ENCODE data around the gene HIC1. TPM values are rescaled to one million over a fixed set of nuclear protein-coding genes. Genes with fewer than 3 reads are reported as not detected.

Gene HIC1
- total RNA-seq, 4 donors from 2014 or later, result 9.1 to 32.5 (median 14.7) TPM

- Histone ChIP-seq H3K4me1 (peaks cover 16 to 44% (median 35%) of the 10 kb centered on the region in 4 donors), H3K27ac (peak overlapping the region; percentile 7 to 74 (median 54)), H3K27me3 (peaks cover 50% of the 10 kb centered on the region), H3K4me3 (peak overlapping the region; percentile 30 to 83 (median 78)), H3K36me3 (no peaks in the 10 kb centered on the region), H3K9me3 (no peaks in the 10 kb centered on the region)
- 4% methylated on average over 38 of the region's 104 CpGs; no CpG with 5 or more reads in 1 of the 2 donors for WGBS, 2 donors (ENCODE audit: low coverage in 1 of 2)
- in situ Hi-C loops (cut with MboI; ENCODE audit: low pct_ligation_motif_present in 1 of 4, low pct_unique_long_range_greater_than_20kb in 1 of 4, low sequenced_read_pairs in 3 of 4), result loop anchor here in 3 of 4 donors (25.0 kb wide), 4 partner anchors 113 to 387 kb away; partner anchors contain the start of genes PRPF8 (in 1 of the 3), TLCD2 (in 1 of the 3) and WDR81 (in 1 of the 3)
- peak; percentile 90 for DNase-seq
- TF ChIP-seq EP300 (IDR thresholded peaks at IDR 0.05; ENCODE audit: low read depth) (no peak), POLR2AphosphoS5 (IDR thresholded peaks at IDR 0.05) (no peak), POLR2A (IDR thresholded peaks at IDR 0.05) (no peak), CTCF (IDR thresholded peaks at IDR 0.05) (no peak)
- intact Hi-C loops (cut with DNase I; ENCODE audit: low total_unique reads), result loop anchor here (5.0 to 10.0 kb wide), 2 partner anchors 125 to 233 kb away; no protein-coding TSS in a partner anchor
Measured at GRCh38 chr17:2049333-2050299, 5.3 kb upstream of the HIC1 start.

GRCh38 chr17:2050300-2051060 lies 4.4 kb upstream of the HIC1 start:
- peak overlapping the region; percentile 24 to 64 (median 52) for H3K27ac ChIP-seq
- TF ChIP-seq EP300 (IDR thresholded peaks at IDR 0.05; ENCODE audit: low read depth) (no peak), POLR2AphosphoS5 (IDR thresholded peaks at IDR 0.05) (no peak), CTCF (IDR thresholded peaks at IDR 0.05) (no peak), POLR2A (IDR thresholded peaks at IDR 0.05) (no peak)
- no peaks in the 10 kb centered on the region for H3K9me3 ChIP-seq
- in situ Hi-C loops (cut with MboI; ENCODE audit: low pct_ligation_motif_present in 1 of 4, low pct_unique_long_range_greater_than_20kb in 1 of 4, low sequenced_read_pairs in 3 of 4), result loop anchor here in 1 of 4 donors (25.0 kb wide), 1 partner anchor 112 kb away; no protein-coding TSS in a partner anchor
- no peaks in the 10 kb centered on the region for H3K36me3 ChIP-seq
- DNase-seq, result peak; percentile 68
- intact Hi-C loops (cut with DNase I; ENCODE audit: low total_unique reads), result loop anchor here (5.0 to 10.0 kb wide), 2 partner anchors 124 to 232 kb away; no protein-coding TSS in a partner anchor
- H3K4me3 ChIP-seq, result peak overlapping the region in 3 of 4 donors; percentile 75 to 83 (median 81)
- peaks cover 57% of the 10 kb centered on the region for H3K27me3 ChIP-seq
- WGBS, 2 donors (ENCODE audit: low coverage in 1 of 2), result 1% methylated on average over 42 of the region's 88 CpGs; no CpG with 5 or more reads in 1 of the 2 donors
- peaks cover 16 to 53% (median 42%) of the 10 kb centered on the region in 4 donors for H3K4me1 ChIP-seq

DNA sequence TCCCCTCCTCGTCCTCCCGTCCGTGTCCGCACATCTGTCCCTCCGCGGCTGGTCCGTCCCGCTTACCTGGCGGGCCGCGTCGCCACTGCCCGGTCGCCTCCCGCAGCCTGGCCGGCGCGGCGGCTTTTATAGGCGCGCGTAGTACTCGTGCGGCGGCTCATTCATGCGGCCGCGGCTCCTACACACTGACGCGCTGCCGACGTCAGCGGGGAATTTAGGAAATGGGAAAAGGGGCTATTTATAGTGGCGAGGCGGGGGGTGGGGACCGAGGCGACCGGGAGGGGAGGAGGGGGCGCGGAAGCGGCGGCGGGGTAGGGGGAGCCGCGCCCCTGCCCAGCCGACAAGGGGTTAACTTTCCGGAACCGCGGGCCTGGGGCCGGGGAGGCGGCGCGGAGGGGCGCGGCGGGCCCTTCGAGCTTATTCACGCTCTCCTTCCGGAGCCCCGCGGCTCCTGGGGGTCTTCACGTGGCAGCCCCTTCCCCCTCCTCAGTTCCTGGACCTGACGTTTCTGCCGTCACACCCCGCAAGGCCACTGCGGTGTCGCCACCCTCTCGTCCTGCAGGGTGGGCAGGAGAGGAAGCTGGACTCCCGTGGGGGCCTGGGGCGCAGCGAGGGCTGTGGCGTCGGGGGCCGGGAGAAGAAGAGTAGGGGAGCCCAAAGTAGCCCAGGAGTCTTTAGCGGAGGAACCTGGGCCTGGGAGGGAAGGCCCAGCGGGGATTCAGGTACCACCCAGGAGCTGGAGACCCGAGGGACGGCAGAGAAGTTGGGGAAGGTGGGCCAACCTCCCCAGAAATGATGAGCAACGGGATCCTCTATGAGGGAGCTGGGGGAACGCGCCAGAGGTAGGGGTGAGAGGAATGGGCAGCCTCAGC lies 3.6 kb upstream of the HIC1 start:
- no peak for TF ChIP-seq CTCF (IDR thresholded peaks at IDR 0.05)
- TF ChIP-seq POLR2A (IDR thresholded peaks at IDR 0.05), result no peak
- no peak for TF ChIP-seq POLR2AphosphoS5 (IDR thresholded peaks at IDR 0.05)
- TF ChIP-seq EP300 (IDR thresholded peaks at IDR 0.05; ENCODE audit: low read depth), result no peak
- Histone ChIP-seq H3K4me3 (peak overlapping the region in 3 of 4 donors; percentile 75 to 83 (median 81)), H3K27me3 (peaks cover 66% of the 10 kb centered on the region), H3K27ac (peak overlapping the region; percentile 24 to 64 (median 52)), H3K36me3 (no peaks in the 10 kb centered on the region), H3K4me1 (peaks cover 16 to 58% (median 48%) of the 10 kb centered on the region in 4 donors), H3K9me3 (no peaks in the 10 kb centered on the region)
- in situ Hi-C loops (cut with MboI; ENCODE audit: low pct_ligation_motif_present in 1 of 4, low pct_unique_long_range_greater_than_20kb in 1 of 4, low sequenced_read_pairs in 3 of 4) (loop anchor here in 1 of 4 donors (25.0 kb wide), 1 partner anchor 111 kb away; no protein-coding TSS in a partner anchor), intact Hi-C loops (cut with DNase I; ENCODE audit: low total_unique reads) (loop anchor here (5.0 to 10.0 kb wide), 2 partner anchors 124 to 231 kb away; no protein-coding TSS in a partner anchor)
- 7 to 49% methylated on average over 5 to 61 of the region's 81 CpGs for WGBS, 2 donors (ENCODE audit: low coverage in 1 of 2)
- DNase-seq, result peak; percentile 37
